ENCODE results near the gene RAB7B.

DNA sequence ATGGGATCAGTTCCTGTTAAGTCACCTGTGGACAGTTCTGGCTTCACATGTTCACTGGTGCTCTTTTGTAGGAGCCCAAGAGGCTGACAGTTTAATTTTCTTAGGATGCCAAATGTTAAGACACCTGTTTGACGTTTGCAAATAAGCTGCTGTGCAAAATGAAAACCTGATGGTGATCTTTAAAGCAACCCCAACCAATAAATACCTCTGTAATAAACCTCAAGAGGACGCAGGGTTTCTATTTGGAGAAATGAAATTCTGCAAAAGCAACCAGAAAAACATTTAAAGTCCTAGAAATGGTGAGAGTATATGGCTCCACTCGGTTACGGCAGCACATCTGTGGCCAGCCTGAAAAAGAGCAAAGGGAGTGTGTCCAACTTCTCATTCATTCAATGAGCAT, 44.1 kb upstream of the RAB7B start:
- TF ChIP-seq CTCF (IDR thresholded peaks at IDR 0.05; ENCODE audit: insufficient read depth, low read depth, low read length) (no peak), EZH2 (IDR thresholded peaks at IDR 0.05; ENCODE audit: insufficient read depth, low read length) (no peak)

All from astrocyte (in vitro differentiated cells and primary cell).